GM23338 (cell line): ENCODE results near the gene NME1.

Source experiments
- CTCF ChIP-seq, 2 experiments: fragments of 200-600 bp in 1 of 2; sonication (generic) in 1 of 2; conservative IDR thresholded peaks; 2 replicates each; pipeline versions ENCODE4 v1.5.1 to v1.6.1; 2016 to 2017; ENCODE audit warnings: antibody characterized with exemption in 2 of 2, low read depth in 2 of 2, mild to moderate bottlenecking in 2 of 2, moderate library complexity in 1 of 2
- ETS1 ChIP-seq: IDR thresholded peaks from 2 replicates; pipeline ENCODE4 v1.6.1; 2016; ENCODE audit warnings: antibody characterized with exemption
- EZH2 ChIP-seq: fragments of 200-600 bp; sonication (generic); IDR thresholded peaks from one replicate; pipeline ENCODE4 v1.8.0; 2017; ENCODE audit warnings: antibody characterized with exemption, mild to moderate bottlenecking, low read depth; ENCODE audit not compliant: unreplicated experiment
- EZH2phosphoT487 ChIP-seq: fragments of 200-600 bp; sonication (generic); IDR thresholded peaks from one replicate; pipeline ENCODE4 v1.8.1; 2018; ENCODE audit warnings: antibody characterized with exemption; ENCODE audit not compliant: unreplicated experiment
- JUNB ChIP-seq: IDR thresholded peaks from one replicate; pipeline ENCODE4 v1.6.1; 2016; ENCODE audit warnings: antibody characterized with exemption; ENCODE audit not compliant: unreplicated experiment
- POLR2AphosphoS5 ChIP-seq: IDR thresholded peaks from 2 replicates; pipeline ENCODE4 v1.6.1; 2016; ENCODE audit warnings: antibody characterized with exemption, low read depth
- TF ChIP-seq, protein P1 (sequence below): IDR thresholded peaks from one replicate; pipeline ENCODE4 v1.6.1; 2018; ENCODE audit warnings: antibody characterized with exemption; ENCODE audit not compliant: unreplicated experiment

GRCh38 chr17:51169340-51169739 is 16.0 kb downstream of the NME1 start:
- TF ChIP-seq POLR2AphosphoS5 (no peak), CTCF (conservative IDR thresholded peaks at IDR 0.05; ENCODE audit: low read depth in 2 of 2) (no peak), EZH2 (no peak), ETS1 (no peak), EZH2phosphoT487 (no peak), JUNB (no peak)
- TF ChIP-seq, protein P1, sequence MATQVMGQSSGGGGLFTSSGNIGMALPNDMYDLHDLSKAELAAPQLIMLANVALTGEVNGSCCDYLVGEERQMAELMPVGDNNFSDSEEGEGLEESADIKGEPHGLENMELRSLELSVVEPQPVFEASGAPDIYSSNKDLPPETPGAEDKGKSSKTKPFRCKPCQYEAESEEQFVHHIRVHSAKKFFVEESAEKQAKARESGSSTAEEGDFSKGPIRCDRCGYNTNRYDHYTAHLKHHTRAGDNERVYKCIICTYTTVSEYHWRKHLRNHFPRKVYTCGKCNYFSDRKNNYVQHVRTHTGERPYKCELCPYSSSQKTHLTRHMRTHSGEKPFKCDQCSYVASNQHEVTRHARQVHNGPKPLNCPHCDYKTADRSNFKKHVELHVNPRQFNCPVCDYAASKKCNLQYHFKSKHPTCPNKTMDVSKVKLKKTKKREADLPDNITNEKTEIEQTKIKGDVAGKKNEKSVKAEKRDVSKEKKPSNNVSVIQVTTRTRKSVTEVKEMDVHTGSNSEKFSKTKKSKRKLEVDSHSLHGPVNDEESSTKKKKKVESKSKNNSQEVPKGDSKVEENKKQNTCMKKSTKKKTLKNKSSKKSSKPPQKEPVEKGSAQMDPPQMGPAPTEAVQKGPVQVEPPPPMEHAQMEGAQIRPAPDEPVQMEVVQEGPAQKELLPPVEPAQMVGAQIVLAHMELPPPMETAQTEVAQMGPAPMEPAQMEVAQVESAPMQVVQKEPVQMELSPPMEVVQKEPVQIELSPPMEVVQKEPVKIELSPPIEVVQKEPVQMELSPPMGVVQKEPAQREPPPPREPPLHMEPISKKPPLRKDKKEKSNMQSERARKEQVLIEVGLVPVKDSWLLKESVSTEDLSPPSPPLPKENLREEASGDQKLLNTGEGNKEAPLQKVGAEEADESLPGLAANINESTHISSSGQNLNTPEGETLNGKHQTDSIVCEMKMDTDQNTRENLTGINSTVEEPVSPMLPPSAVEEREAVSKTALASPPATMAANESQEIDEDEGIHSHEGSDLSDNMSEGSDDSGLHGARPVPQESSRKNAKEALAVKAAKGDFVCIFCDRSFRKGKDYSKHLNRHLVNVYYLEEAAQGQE: no peak
